ENCODE measurements around the gene TSEN34. TPM values are rescaled to one million over a fixed set of nuclear protein-coding genes. Genes with fewer than 3 reads are reported as not detected.

Gene TSEN34
- total RNA-seq, 2 experiments from 2014 or later, result 8.4 to 8.6 TPM

- intact Hi-C loops (cut with DNase I, micrococcal nuclease), result no loop called here
- DNase-seq, result peak in 7 of 14 experiments; percentile 28 to 64 (median 44)
- H3K27me3 Mint-ChIP-seq, result no peaks in the 10 kb centered on the region
Measured at GRCh38 chr19:54178581-54179261, 12.4 kb upstream of the TSEN34 start.

GRCh38 chr19:54179262-54179852 is 11.8 kb upstream of the TSEN34 start:
- ATAC-seq (ENCODE audit: poor library complexity) (no peak), DNase-seq (no peak)
- POLR2A ChIA-PET, result interaction anchor here (0.9 kb wide), 1 partner anchor 10 kb away, joined by 4 read pairs; the partner anchor contains the start of gene MBOAT7
- TF ChIP-seq CTCF (IDR thresholded peaks at IDR 0.05), result no peak
- H3K27ac Mint-ChIP-seq, result no peak overlapping the region
- no peaks in the 10 kb centered on the region for H3K9me3 Mint-ChIP-seq
- CTCF ChIA-PET, result no interaction called here
- H3K4me3 ChIP-seq (ENCODE audit: low read length), result no peak overlapping the region
- H3K27me3 Mint-ChIP-seq, result no peaks in the 10 kb centered on the region
- H3K27me3 ChIP-seq (ENCODE audit: control insufficient read depth in 1 of 2, insufficient read depth in 2 of 2, low read length in 2 of 2), result no peaks in the 10 kb centered on the region
- peaks cover 16% of the 10 kb centered on the region for H3K36me3 Mint-ChIP-seq (ENCODE audit: low read depth)
- no peaks in the 10 kb centered on the region for H3K4me1 Mint-ChIP-seq (ENCODE audit: low read depth)
- intact Hi-C loops (cut with DNase I, micrococcal nuclease), result no loop called here
- no peak overlapping the region for H3K4me3 Mint-ChIP-seq
- H3K9me3 ChIP-seq (ENCODE audit: control insufficient read depth in 1 of 2, insufficient read depth in 1 of 2, low read length in 2 of 2), result no peaks in the 10 kb centered on the region
- peaks cover 8% of the 10 kb centered on the region for H3K36me3 ChIP-seq (ENCODE audit: insufficient read depth, low read length)
- H3K4me1 ChIP-seq (ENCODE audit: insufficient read depth, low read length), result no peaks in the 10 kb centered on the region
- no peak overlapping the region for H3K27ac ChIP-seq (ENCODE audit: low read depth in 1 of 2, low read length in 2 of 2)

More at GRCh38 chr19:54178581-54179261, 12.4 kb upstream of the TSEN34 start:
- no peak for TF ChIP-seq CTCF (IDR thresholded peaks at IDR 0.05)
- H3K27ac ChIP-seq (ENCODE audit: low read depth in 1 of 2, low read length in 2 of 2), result no peak overlapping the region
- no peaks in the 10 kb centered on the region for H3K4me1 ChIP-seq (ENCODE audit: insufficient read depth, low read length)
- ATAC-seq (ENCODE audit: poor library complexity), result peak; percentile 100
- Mint-ChIP-seq H3K4me1 (ENCODE audit: low read depth) (no peaks in the 10 kb centered on the region), H3K4me3 (no peak overlapping the region), H3K27ac (no peak overlapping the region), H3K36me3 (ENCODE audit: low read depth) (peaks cover 10% of the 10 kb centered on the region), H3K9me3 (no peaks in the 10 kb centered on the region)
- H3K27me3 ChIP-seq (ENCODE audit: control insufficient read depth in 1 of 2, insufficient read depth in 2 of 2, low read length in 2 of 2), result no peaks in the 10 kb centered on the region
- CTCF ChIA-PET, result interaction anchor here (1.5 kb wide), 1 partner anchor 10 kb away, joined by 3 read pairs; no protein-coding TSS in a partner anchor
- no peaks in the 10 kb centered on the region for H3K9me3 ChIP-seq (ENCODE audit: control insufficient read depth in 1 of 2, insufficient read depth in 1 of 2, low read length in 2 of 2)
- no peak overlapping the region for H3K4me3 ChIP-seq (ENCODE audit: low read length)
- peaks cover 8% of the 10 kb centered on the region for H3K36me3 ChIP-seq (ENCODE audit: insufficient read depth, low read length)
- POLR2A ChIA-PET, result no interaction called here

DNA sequence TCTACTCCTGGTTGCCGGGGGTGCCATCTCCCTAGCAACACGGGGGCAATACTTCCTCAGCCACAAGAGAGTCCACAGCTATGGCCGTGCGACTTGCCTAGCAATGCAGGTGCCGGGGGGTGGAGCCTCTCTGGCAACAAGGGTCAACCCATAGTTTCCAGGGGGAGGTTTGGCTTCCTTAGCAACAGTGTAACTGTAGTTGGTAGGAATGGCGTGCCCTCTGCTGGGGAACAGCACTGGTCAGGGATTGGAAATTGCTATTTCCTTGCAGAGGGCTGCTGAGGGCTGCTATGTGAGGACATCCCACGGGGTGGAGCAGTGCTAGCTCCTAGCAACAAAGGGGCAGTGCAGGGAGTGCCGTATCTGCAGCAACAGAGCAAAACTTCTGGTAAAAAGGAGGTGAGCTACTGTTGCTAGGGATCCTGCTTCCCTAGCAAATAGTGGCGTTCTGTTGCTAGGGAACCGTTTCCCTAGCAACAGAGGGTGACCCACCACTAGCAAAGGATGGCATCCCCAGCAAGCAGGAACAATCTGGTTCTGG is 11.1 kb upstream of the TSEN34 start:
- ChIA-PET CTCF (no interaction called here), POLR2A (interaction anchor here (0.9 kb wide), 1 partner anchor 9 kb away, joined by 4 read pairs; the partner anchor contains the start of gene MBOAT7)
- H3K4me1 Mint-ChIP-seq (ENCODE audit: low read depth), result no peaks in the 10 kb centered on the region
- H3K9me3 Mint-ChIP-seq, result no peaks in the 10 kb centered on the region
- DNase-seq (no peak), ATAC-seq (ENCODE audit: poor library complexity) (no peak)
- Histone ChIP-seq H3K4me1 (ENCODE audit: insufficient read depth, low read length) (no peaks in the 10 kb centered on the region), H3K4me3 (ENCODE audit: low read length) (no peak overlapping the region), H3K9me3 (ENCODE audit: control insufficient read depth in 1 of 2, insufficient read depth in 1 of 2, low read length in 2 of 2) (no peaks in the 10 kb centered on the region), H3K36me3 (ENCODE audit: insufficient read depth, low read length) (peaks cover 8% of the 10 kb centered on the region), H3K27ac (ENCODE audit: low read depth in 1 of 2, low read length in 2 of 2) (no peak overlapping the region), H3K27me3 (ENCODE audit: control insufficient read depth in 1 of 2, insufficient read depth in 2 of 2, low read length in 2 of 2) (no peaks in the 10 kb centered on the region)
- H3K4me3 Mint-ChIP-seq, result no peak overlapping the region
- H3K36me3 Mint-ChIP-seq (ENCODE audit: low read depth), result peaks cover 16% of the 10 kb centered on the region
- no peak overlapping the region for H3K27ac Mint-ChIP-seq
- no peak for TF ChIP-seq CTCF (IDR thresholded peaks at IDR 0.05)
- H3K27me3 Mint-ChIP-seq, result no peaks in the 10 kb centered on the region
- intact Hi-C loops (cut with DNase I, micrococcal nuclease), result no loop called here

Data from CD4-positive, alpha-beta T cell (primary cell).